Kidney glomerular epithelial cell (primary cell): ENCODE measurements around the gene CCDC192.

Experiments used
- DNase-seq: peaks from one replicate; lab custom pipeline; 2025; lab: John Stamatoyannopoulos, UW

CCDC192 gene

DNA sequence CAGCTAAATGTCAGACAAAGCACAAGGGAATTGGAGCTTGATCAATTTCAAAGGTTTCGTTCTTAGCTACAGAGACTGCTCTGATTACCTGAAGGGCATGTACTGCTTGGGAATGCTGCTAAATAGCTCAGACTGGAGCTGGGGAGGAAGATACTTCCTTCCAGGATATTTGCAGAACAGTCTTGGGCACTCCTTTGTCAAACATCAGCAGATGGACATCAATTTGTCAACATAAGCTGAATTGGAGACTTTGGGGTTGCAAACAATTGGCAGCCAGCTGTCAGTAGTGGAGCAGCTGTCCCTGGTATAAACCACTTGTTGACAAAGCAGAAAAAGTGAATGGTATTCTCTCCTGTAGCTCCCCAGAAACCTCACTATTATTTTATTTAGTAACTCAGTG, 182.0 kb downstream of the CCDC192 start:
- DNase-seq: no peak

DNA sequence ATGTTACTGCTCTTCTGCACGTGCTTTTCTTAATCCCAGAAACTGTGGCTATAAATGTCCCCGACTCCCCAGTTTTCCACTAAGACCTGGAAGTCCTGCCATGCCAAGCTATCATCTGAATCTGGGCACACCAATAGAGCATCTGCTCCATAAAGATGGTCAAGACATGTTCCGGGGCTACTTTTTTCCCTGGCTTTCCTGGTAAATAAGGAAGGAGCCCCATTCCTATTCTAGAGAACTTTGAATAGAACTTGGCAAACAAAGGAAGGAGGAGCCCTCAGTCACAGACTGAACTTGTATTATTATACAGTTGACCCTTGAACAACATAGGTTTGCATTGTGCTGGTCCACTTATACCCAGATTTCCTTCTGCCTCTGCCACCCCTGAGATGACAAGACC, 182.9 kb downstream of the CCDC192 start:
- no peak for DNase-seq

GRCh38 chr5:127887282-127887681, 184.1 kb downstream of the CCDC192 start:
- DNase-seq: peak; percentile 13

DNA sequence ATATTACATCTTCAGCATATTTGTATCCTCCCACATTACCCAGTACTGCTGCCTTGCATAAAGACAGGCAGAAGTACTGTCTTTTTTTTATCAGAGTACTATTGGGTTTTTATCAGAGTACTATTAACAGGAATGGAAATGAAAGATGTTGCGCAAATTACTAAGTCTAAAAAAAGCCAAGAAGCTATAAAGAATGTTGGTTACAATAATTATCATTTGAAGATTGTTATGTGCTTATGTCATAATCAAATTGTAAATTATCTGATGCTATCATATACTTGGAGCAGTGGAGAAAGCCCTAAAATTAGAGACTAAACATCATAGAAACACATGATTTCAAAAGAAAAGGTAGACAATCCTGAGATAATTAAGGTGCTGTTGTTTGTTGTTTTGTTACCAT, 188.8 kb downstream of the CCDC192 start:
- no peak for DNase-seq

DNA sequence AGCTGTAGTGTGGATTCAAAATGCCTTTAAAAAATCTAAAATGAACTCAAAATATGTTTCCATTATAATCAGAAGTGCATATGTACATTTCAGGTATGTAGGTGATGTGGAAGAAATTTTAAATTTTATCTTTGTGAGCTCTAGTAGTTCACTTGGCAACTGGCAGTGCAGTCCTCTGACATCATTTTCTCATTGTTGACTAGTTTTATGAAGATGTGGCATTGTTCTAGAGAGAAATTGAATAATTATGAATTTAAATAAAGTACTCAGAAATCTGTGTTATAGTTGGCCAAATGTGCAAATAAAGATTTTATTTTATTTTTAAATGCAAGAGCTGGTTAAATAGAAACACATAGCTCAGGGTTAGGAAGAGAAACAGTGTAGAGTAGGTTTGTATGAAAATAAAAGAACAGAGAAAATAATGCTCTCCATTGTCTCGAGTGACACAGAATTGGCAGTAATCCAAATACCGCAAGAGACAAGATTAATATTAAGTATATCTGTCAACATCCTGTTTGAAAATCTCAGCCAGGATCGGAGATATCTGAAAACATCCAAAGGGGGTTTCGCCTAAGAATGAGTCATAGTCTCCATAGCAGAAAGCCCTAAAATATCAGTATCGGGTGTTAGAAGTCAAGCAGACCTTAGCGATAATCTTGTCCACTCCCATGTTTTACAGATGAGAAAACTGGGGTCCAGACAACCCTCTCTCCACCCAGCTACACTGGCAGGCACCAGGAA, 189.4 kb downstream of the CCDC192 start:
- DNase-seq: peak; percentile 56

DNA sequence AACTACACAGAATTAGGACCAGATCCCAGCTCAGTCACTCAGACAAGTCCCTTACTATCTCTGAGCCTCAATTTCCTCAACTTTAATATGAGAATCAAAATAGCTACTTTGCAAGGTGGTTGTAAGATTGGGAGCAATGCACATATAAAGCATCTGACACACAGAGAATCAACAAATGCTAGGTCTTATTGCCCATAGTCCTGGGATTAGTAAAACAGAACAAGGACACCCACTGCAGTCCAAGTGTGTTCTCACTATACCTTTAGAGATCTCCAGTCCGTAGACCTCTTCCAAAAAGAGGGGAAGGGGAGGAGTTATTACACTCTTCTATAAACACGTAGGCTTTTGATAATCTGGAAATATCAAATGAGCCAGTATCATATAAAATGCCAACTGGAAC, 190.0 kb downstream of the CCDC192 start:
- DNase-seq: no peak

DNA sequence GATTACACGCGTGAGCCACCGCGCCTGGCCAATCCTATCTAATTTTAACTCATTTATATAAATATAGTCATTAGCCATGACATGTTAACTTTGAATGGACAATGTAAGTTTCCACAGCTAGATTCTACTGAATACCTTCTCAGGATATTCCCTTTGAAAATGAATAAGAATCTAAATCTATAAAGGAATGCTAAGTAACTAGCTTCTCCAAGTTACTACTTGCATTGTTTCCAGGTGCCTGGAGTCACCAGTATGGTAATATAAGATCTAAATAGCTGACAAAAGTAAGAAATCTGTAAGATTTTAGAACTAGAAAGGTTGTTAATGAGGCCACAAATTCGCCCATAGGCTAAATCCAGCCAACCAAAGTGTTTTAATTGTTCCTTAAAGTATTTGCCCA, 191.3 kb downstream of the CCDC192 start:
- no peak for DNase-seq

GRCh38 chr5:127898551-127899213, 195.5 kb downstream of the CCDC192 start:
- DNase-seq: no peak

DNA sequence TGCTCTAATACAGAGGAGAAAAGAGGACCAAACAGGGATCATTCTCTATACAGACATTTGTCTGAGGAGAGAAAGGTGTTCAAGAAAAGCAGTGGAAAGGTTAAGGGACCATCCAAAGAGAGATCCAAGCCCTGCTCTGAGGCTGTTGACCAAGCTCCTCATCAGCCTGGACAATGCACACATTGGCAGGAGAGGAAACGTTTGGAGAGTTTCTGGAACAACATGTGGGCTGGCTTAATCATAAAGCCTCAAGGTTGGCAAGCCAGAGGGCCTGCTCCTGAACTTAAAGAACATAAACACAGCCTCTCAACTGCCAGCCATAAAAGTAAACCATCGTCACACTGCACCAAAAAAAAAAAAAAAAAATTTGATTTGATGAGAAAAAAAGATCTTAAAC, 196.0 kb downstream of the CCDC192 start:
- no peak for DNase-seq

DNA sequence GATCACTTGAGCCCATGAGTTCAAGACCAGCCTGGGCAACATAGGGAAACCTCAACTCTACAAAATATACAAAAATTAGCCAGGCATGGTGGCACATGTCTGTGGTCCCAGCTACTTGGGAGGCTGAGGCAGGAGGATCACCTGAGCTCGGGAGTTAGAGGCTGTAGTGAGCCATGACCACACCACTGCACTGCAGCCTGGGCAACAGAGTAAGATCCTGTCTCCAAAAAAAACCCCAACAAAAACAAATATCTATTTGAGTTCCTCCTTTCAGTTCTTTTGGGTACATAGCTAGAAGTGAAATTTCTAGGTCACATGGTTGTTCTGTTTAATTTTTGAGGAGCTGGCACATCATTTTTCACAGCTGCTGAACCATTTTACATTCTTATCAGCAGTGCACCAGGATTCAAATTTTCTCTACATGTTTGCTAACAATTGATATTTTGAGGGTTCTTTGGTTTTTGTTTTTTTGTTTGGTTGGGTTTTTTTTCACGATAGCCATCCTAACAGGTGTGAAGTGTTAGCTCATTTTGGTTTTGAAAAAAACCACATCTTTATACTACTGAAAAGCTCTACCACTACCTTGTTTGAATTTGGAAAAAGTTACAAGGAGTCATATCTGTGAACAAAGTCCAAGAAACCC, 203.5 kb downstream of the CCDC192 start:
- no peak for DNase-seq

DNA sequence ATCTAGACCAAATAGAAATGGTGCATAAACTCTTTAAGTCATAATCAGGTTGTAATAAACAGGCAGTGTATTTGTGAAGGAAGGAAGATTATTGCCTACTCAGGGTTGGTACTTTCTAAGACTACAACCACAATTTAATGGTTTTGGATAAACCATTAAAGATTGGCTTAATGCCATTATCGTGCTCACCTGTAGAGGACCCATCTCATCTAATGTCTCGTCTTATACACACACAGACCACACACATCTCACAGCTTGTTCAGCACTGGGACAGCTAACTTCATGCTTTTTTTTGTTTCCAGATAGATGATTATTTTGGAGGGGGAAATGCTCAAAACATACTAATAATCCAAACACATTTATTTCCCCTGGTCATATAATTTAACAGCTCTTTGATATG, 204.7 kb downstream of the CCDC192 start:
- no peak for DNase-seq

DNA sequence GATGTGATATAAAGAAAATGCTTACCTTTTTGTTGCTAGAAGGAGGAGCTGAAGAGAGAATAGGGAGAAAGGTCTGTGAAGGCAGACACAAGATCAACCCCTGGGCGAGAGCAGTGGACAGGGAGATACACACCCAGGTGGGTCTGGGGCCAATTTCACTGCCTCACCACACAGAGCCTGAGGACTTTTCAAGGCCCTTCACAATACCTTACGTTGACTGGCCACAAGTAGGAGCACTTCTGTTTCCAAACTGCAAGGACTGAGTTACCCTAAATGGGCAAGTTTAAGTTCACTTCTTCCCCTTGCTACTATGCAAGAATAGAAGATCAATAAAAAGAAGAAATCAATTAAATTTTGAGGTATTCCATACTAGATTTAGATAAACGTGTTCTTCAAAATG, 205.9 kb downstream of the CCDC192 start:
- DNase-seq: no peak

DNA sequence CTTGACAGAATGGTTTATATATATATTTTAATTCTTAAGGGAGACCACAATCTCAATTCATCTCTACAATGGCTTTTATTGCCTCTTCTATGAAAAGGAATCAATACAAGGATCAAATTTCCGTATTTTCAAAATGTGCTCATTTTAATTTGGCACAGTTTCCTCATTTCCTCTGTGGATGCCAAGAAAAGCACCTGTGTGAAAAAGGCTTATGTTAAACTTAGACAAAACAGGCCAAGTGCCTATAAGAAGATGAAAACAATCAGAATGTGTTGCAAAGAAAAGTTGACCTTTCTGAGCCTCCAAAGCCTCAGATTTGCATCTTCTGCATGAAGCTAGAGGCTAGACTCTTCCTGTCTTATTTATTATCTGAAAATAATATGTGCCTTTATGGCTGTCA, 206.6 kb downstream of the CCDC192 start:
- no peak for DNase-seq

GRCh38 chr5:127910307-127910956, 207.2 kb downstream of the CCDC192 start:
- DNase-seq: no peak

DNA sequence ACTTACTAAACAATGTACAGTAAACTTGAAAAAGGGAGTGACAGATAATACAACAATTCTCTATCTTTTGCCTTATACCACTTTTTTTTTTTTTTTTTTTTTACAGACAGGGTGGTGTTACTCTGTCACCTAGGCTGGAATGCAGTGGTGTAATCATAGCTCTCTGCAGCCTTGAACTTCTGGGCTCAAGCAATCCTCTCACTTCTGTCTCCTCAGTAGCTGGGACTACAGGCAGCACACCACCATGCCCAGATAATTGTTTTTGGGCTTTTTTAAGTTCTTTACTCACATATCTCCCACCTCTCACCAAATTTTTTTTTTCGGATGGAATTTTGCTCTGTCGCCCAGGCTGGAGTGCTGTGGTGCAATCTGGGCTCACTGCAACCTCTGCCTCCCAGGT, 208.4 kb downstream of the CCDC192 start:
- DNase-seq: no peak

DNA sequence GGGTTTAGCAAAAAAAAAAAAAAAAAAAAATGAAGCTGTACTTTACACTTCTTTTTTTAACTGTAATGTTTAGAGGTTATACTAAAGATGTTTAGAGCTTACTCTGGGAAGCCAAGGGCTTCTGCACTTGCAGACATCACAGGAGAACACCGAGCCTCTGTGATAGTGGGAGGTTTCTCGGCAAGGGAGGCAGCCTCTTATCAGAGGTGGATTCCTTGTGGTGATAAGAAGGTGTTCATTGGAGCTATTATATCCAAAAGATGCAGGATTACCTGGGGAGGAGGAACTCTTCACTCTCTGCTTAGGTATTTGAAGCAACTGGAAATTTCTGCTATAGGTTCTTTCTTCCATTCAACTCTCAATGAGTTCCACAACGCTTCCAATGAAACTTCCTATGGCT, 209.2 kb downstream of the CCDC192 start:
- no peak for DNase-seq

- no peak for DNase-seq
Observed at GRCh38 chr5:127916885-127917573, 213.8 kb downstream of the CCDC192 start.

DNA sequence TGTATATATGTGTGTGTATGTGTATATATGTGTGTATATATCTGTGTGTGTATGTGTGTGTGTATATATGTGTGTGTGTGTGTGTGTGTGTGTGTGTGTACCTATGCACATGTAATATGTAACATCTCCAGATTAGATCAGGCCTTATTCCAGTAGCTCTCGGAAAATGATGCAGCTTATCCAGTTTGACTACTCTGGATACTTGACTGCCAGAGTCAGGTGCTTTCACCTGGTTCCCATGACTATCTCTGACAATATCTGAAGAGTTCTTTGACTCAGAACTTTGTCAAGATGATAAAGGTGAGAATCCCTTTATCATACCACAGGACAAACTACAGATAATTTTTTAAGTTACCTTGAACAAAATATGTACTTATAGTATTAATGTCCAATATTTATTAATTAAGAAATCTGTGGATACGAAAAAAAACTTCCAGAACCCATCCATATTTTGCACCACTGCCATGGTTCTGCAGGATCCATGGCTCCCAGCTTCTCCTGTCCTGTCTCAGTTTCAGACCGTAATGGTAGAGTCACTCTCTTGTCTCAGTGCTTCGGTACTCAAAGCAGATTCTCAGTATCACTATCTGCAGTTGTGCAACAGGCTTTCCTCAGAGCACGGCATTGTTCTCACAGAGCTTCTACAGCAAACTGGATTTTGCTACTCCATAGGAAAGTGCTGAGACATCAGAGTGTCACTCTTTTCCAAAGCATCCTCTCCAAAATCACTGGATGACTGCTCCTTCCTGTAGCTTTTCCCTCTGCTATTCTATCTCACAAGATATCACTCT, 216.0 kb downstream of the CCDC192 start:
- no peak for DNase-seq

DNA sequence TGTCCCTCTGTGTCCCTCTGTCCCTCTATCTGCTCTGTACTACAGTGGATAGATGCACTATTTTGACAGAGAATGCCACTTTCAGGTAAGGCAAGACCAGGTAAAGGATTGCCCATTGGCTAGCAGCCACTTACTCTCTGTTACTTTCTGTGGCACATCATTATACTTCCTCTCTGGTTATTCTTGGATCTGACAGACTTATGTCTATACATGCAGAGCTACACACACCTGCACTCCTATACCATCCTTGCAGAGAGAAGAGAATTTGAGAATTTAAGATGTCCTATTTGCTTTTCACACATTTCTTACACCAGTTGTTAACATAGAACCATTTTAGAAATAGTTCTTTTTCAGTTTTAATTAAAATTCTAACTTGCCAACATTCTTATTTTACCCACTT, 216.6 kb downstream of the CCDC192 start:
- no peak for DNase-seq

DNA sequence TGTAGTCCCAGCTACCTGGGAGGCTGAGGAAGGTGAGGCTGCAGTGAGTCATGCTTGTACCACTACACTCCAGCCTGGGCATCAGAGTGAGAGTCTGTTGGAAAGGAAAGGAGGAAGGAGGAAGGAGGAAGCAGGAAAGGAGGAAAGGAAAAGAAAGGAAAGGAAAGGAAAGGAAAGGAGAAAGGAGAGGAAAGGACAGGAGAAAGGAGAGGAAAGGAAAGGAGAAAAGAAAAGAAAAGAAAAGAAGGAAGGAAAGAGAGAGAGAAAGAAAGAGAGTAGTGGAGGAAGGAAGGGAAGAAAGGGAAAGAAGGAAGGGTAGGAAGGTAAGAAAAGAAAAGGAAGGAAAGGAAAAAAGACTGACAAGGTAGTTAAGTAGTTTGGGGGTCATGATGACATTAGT, 217.7 kb downstream of the CCDC192 start:
- DNase-seq: no peak

DNA sequence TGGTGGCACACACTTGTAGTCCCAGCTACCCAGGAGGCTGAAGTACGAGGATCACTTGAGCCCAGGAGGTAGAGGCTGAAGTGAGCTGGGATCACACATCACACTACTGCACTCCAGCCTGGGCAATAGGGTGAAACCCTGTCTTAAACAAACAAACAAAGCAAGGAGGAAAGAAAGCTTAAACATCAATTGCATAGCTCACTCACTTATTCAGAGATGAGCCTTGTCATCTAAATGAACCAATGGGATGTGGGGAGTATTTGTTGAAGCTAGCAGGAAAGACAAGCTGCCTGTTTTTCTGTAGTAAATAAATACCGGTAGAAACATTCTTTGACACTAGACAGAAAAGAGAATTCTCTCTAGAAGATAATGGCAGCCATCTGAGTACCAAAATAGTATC, 219.4 kb downstream of the CCDC192 start:
- DNase-seq: no peak
